IPS DF 6.9 (cell line): ENCODE data around the gene SNRK.

Experiments
- DNase-seq: peaks from one replicate; pipeline ENCODE4 v3.0.0-alpha.2; 2013; ENCODE audit warnings: low read depth, low spot score
- H3K27ac ChIP-seq: one replicate; pipeline ENCODE4 v1.5.1; 2013; ENCODE audit warnings: low read length, control low read depth
- H3K27me3 ChIP-seq: 2 replicates; pipeline ENCODE4 v1.6.1; 2013; ENCODE audit warnings: mild to moderate bottlenecking, low read length; ENCODE audit not compliant: control insufficient read depth, insufficient read depth
- H3K36me3 ChIP-seq: 2 replicates; pipeline ENCODE4 v1.6.1; 2013; ENCODE audit warnings: low read length; ENCODE audit not compliant: control insufficient read depth, insufficient read depth
- H3K4me1 ChIP-seq: 2 replicates; pipeline ENCODE4 v1.6.1; 2013; ENCODE audit warnings: low read length; ENCODE audit not compliant: control insufficient read depth, insufficient read depth
- H3K4me3 ChIP-seq: 2 replicates; pipeline ENCODE4 v1.5.1; 2013; ENCODE audit warnings: mild to moderate bottlenecking, low read length
- H3K9me3 ChIP-seq: 2 replicates; pipeline ENCODE4 v1.6.1; 2013; ENCODE audit warnings: low read length, inconsistent platforms; ENCODE audit not compliant: control insufficient read depth, insufficient read depth
- WGBS: extraction: QIAGEN DNeasy Blood & Tissue Kit; methylation state at CpG from one replicate; pipeline ENCODE4 v1.1.7; 2013; ENCODE audit warnings: mixed read lengths, missing lambda C conversion rate; ENCODE audit not compliant: insufficient read length, insufficient coverage; 5-methylcytosine and 5-hydroxymethylcytosine counted together

SNRK gene

DNA sequence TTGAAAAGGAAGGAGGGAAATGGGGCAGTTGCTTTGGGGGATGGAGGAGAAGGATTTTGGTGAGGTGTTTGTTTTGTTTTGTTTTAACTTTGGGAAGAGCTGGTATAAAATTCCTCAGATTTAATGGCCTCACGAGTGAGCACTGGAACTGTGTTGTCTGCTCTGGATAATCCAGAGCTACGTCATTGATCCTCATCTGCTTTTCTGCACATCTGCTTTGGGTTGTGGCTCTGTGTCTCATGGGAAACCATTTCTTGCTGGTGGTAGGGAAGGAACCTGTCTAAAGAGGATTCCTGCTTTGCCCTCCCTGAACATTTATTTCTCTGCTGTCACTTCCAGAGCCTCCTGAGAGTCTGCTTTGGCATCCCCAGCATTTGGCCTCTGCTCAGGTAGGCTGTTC lies 3.1 kb downstream of the SNRK start:
- no peak overlapping the region for H3K27ac ChIP-seq
- no CpG with 5 or more reads among the region's 2 CpGs for WGBS
- H3K27me3 ChIP-seq, result no peaks in the 10 kb centered on the region
- H3K4me1 ChIP-seq, result peaks cover 3% of the 10 kb centered on the region
- H3K4me3 ChIP-seq, result no peak overlapping the region
- H3K9me3 ChIP-seq, result no peaks in the 10 kb centered on the region
- no peaks in the 10 kb centered on the region; the same call in 1 of the 2 replicates for H3K36me3 ChIP-seq
- no peak for DNase-seq

DNA sequence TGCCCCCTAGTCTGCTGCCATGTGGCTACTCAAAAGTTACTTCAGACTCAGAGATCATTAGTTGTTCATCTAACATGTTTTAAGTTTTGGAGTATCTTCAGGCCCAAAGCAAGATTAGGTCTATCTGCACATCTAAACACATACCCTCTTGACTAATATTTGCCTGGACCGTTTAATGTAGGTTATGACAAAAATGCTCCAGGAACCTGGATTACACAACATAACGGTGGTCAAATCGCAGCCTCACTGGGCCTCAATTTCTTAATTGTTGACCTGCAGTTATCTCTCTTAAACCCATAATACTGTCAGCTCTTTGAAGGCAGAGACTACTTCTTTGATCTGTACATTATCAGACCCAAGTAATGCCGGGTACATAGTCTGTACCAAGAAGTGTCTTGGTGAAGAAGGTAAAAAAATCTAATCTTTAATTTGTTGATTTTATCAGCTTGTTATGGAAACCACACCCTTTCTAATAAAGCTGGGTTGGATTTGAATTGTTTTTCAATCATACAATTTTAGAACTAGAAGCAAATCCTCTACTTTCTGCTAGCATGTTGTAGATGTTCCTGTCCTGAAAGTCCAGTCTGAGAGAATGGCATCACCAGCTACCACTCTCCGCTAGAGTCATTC lies 3.6 kb downstream of the SNRK start:
- H3K27ac ChIP-seq, result no peak overlapping the region

DNA sequence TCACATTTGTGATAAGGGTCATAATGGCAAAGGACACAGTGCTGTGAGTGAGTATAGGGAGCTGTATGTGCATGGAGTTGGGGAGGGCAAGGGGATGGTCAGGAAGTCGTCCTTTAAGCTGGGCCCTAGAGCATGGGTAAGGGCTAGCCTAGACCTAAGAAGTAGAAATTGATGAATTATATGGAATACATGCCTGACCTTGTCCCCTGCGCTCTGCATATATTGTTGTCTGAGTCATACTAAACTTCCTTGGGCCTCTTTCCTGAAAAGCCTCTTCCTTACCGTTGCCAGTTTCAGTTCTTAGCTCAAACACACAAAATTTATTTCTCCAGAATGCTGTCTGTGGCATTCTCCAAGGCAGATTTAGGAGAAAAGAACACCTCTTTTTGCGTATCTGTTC lies 4.6 kb downstream of the SNRK start:
- WGBS, result no CpG with 5 or more reads among the region's 4 CpGs
- no peak for DNase-seq
- Histone ChIP-seq H3K4me1 (peaks cover 1% of the 10 kb centered on the region; the same call in 1 of the 2 replicates), H3K27ac (no peak overlapping the region), H3K27me3 (no peaks in the 10 kb centered on the region), H3K36me3 (no peaks in the 10 kb centered on the region; the same call in 1 of the 2 replicates), H3K4me3 (no peak overlapping the region), H3K9me3 (no peaks in the 10 kb centered on the region)

More for the DNA sequence above, 3.6 kb downstream of the SNRK start:
- peaks cover 3% of the 10 kb centered on the region for H3K4me1 ChIP-seq
- no peaks in the 10 kb centered on the region; the same call in 1 of the 2 replicates for H3K36me3 ChIP-seq
- no peaks in the 10 kb centered on the region for H3K27me3 ChIP-seq
- H3K4me3 ChIP-seq, result no peak overlapping the region
- no peaks in the 10 kb centered on the region for H3K9me3 ChIP-seq
- WGBS, result no CpG with 5 or more reads among the region's 5 CpGs
- no peak for DNase-seq

DNA sequence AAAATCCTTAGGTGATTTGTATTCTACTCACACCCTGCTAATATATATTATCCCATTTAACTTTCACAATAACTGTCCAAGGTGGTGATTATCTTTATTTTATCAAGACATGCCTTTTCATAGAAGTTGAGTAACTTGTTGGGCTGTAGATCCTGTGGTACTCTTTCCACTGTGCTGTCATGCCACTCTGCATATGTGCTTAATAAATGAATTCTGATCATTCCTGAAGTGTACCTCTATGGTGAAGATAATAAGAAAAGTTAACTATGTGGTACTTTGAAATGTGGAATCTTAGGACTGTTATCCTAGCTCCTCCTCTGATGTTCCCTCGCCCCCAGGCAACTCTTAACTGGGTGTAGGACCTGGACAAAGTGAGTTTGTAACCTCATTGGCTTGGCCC lies 5.2 kb downstream of the SNRK start:
- no peak overlapping the region for H3K4me3 ChIP-seq
- no peaks in the 10 kb centered on the region; the same call in 1 of the 2 replicates for H3K36me3 ChIP-seq
- H3K27ac ChIP-seq, result no peak overlapping the region
- H3K4me1 ChIP-seq, result peaks cover 1% of the 10 kb centered on the region; the same call in 1 of the 2 replicates
- no peaks in the 10 kb centered on the region for H3K9me3 ChIP-seq
- DNase-seq, result no peak
- H3K27me3 ChIP-seq, result no peaks in the 10 kb centered on the region
- no CpG with 5 or more reads among the region's 1 CpG for WGBS

DNA sequence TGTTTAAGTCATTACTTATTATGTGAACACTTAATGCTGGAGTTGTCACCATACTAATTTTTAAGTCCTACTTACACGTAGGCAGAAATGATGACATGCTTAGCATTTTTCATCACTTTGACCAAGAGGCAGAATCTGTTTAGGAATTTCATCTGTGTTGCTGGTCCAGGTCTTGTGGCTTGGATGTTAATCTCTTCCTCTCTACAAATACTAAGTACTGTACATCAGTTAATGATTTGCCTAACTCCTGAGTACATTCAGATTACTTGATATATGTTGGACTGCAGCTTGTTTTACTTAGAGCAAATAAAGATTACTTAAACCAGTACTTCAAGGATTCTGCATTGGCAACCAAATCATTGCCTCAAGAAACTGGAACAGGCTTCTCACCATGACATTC lies 8.6 kb downstream of the SNRK start:
- no peaks in the 10 kb centered on the region for H3K36me3 ChIP-seq
- no peak overlapping the region for H3K4me3 ChIP-seq
- H3K4me1 ChIP-seq, result no peaks in the 10 kb centered on the region
- WGBS, result no CpG with 5 or more reads among the region's 1 CpG
- H3K9me3 ChIP-seq, result no peaks in the 10 kb centered on the region
- no peaks in the 10 kb centered on the region; the same call in 1 of the 2 replicates for H3K27me3 ChIP-seq
- H3K27ac ChIP-seq, result no peak overlapping the region
- no peak for DNase-seq

DNA sequence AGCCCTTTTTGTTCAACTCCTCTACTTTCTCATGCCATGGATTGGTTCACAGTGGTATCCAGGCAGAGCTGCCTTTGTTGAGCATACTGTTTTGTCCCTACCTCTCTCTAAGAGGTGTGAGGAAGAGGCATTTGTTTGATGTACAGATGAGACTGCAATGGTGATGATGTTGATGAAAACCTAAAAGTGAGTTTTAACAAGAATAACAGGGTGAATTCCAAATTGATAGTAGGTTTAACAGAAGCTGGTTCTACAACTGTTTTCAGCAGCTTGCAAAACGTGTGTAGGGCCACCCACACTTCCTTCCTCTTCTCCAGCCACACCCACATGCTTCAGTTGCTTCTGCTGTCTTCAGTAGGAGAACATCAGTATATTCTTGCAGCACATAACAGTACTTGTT lies 10.2 kb downstream of the SNRK start:
- H3K27me3 ChIP-seq, result no peaks in the 10 kb centered on the region; the same call in 1 of the 2 replicates
- no CpG with 5 or more reads among the region's 1 CpG for WGBS
- H3K36me3 ChIP-seq, result no peaks in the 10 kb centered on the region
- DNase-seq, result no peak
- no peak overlapping the region for H3K27ac ChIP-seq
- H3K4me3 ChIP-seq, result no peak overlapping the region
- H3K9me3 ChIP-seq, result no peaks in the 10 kb centered on the region
- H3K4me1 ChIP-seq, result no peaks in the 10 kb centered on the region

DNA sequence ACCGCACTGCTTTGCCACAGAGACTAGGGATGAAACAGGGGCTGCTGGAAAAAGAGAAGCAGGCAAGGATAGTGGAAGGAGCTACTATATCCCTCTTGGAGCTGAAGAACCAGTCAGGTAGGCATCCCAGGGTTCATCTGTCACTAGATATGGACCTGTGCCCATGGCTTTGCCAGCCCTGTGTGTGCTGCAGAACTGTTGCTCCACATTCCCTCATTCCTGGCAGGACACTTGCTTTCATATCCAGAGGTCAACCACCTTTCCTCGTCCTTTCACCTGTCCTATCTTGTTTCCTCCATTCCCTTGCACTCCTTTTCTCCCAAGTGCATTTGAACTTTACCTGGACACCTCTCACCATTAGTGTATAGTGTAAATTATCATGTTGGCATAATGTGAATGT lies 12.0 kb downstream of the SNRK start:
- H3K4me1 ChIP-seq, result no peaks in the 10 kb centered on the region
- no peak overlapping the region for H3K27ac ChIP-seq
- no peaks in the 10 kb centered on the region for H3K36me3 ChIP-seq
- H3K4me3 ChIP-seq, result no peak overlapping the region
- DNase-seq, result no peak
- no peaks in the 10 kb centered on the region for H3K9me3 ChIP-seq
- H3K27me3 ChIP-seq, result no peaks in the 10 kb centered on the region; the same call in 1 of the 2 replicates
- no CpG with 5 or more reads among the region's 2 CpGs for WGBS

DNA sequence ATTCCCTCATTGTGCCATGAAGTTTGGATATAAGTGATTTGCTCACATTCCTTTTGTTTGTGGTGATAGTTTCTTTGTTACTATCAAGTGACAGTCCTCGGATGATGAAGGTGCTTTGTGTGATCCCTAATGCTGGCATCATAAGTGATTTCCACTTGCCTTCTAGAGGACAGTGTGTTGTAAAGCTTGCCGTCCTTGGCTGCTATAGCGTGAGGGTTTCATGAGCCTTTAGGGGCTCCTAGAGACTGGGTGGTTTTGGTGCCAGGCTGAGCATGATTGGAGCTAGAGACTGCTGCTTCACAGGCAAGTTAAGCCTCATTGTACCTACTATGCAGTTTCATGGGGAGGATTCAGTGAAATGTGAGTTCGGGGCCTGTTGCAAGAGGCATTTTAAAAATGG lies 12.4 kb downstream of the SNRK start:
- Histone ChIP-seq H3K27ac (no peak overlapping the region), H3K27me3 (no peaks in the 10 kb centered on the region; the same call in 1 of the 2 replicates), H3K36me3 (no peaks in the 10 kb centered on the region), H3K4me1 (no peaks in the 10 kb centered on the region), H3K9me3 (no peaks in the 10 kb centered on the region), H3K4me3 (no peak overlapping the region)
- WGBS, result no CpG with 5 or more reads among the region's 4 CpGs
- no peak for DNase-seq

DNA sequence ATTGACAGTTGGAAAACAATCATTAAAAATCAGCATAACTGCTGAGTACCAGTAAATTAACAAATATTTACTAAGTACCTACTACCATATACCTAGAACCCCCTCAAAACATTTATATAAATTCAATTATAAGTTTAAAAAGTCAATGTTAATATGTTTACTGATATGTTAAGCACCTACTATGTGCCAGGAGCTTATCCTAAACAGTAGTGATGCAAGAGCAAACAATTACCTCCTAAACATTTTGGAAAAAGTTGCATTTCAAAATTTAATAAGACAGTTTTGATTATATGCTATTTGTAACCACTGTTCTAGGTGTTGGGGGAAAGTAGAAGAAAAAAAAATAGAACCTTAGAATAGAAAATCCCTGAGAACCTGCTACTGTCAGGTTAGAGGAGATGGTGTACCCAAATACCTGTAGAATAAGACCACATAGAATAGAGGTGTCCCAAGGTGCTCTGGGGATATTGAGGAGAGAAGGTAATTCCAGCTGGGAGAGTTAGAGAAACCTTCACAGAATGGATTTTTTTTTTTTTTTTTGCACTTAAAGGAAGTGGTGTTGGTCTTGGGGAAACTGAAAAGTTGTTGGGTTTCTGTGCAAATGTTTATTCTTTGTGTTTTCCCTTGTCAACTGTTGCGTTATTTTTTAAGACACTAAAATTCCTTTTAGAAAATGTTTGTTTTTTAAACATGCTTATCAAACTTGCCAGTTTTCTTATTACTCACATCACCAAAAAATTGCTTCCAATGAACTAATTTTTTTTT lies 16.0 kb downstream of the SNRK start:
- no peak for DNase-seq
- Histone ChIP-seq H3K27me3 (no peaks in the 10 kb centered on the region; the same call in 1 of the 2 replicates), H3K27ac (no peak overlapping the region), H3K36me3 (no peaks in the 10 kb centered on the region), H3K4me1 (no peaks in the 10 kb centered on the region), H3K4me3 (no peak overlapping the region), H3K9me3 (no peaks in the 10 kb centered on the region)
- no CpG with 5 or more reads among the region's 1 CpG for WGBS

DNA sequence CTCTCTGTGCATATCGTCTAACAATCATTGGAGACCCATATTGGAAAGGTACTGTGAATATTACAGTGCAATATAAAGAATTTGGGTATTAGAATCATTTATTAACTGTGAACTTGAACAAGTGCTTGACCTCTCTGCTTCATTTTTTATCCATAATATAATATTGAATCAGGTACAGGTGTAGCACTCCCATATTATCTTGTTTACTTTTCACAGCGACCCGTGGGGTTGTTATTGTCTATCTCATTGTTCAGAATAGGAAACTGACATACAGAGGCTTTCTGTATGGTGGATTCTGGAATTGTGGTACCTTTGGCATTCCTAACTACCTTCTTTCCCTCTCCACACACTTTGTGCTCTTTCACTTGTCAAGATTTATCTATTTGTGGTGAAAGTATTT lies 17.8 kb downstream of the SNRK start:
- Histone ChIP-seq H3K27ac (no peak overlapping the region), H3K36me3 (no peaks in the 10 kb centered on the region), H3K4me3 (no peak overlapping the region), H3K27me3 (no peaks in the 10 kb centered on the region), H3K9me3 (no peaks in the 10 kb centered on the region), H3K4me1 (no peaks in the 10 kb centered on the region)
- no peak for DNase-seq
- no CpG with 5 or more reads among the region's 3 CpGs for WGBS
